Right lobe of liver (tissue), 6 donors: ENCODE data around the gene RPL9. TPM values are rescaled to one million over a fixed set of nuclear protein-coding genes. Genes with fewer than 3 reads are reported as not detected.

ENCODE experiments used
- ATAC-seq, 4 donors: fragments of 200-7000 bp; cut with Tn5 transposase; one replicate each; pipeline ENCODE4 v1.9.1; 2020; ENCODE audit warnings: mild to moderate bottlenecking in 4 of 4, moderate library complexity in 4 of 4
- DNase-seq, 3 donors: peaks; one replicate each; pipeline ENCODE4 v3.0.0-alpha.2; 2020
- H3K27ac ChIP-seq, 3 donors: fragments of 200-600 bp; one replicate each; pipeline ENCODE4 v1.8.0; 2022
- H3K27me3 ChIP-seq, 2 donors: fragments of 200-600 bp; one replicate each; pipeline ENCODE4 v1.8.0; 2022
- H3K36me3 ChIP-seq, 4 donors: fragments of 200-600 bp; sonication (generic) in 1 of 4; one replicate each; pipeline versions ENCODE4 v1.5.1 to v1.8.0; 2017 to 2022; ENCODE audit warnings: control low read depth in 1 of 4
- H3K4me1 ChIP-seq, 4 donors: fragments of 200-600 bp; sonication (generic) in 1 of 4; one replicate each; pipeline versions ENCODE4 v1.5.1 to v1.8.0; 2017 to 2022; ENCODE audit warnings: control low read depth in 1 of 4
- H3K4me3 ChIP-seq, 3 donors: fragments of 200-600 bp; one replicate each; pipeline ENCODE4 v1.8.0; 2022
- H3K9me3 ChIP-seq, 4 donors: fragments of 200-600 bp; sonication (generic) in 1 of 4; one replicate each; pipeline versions ENCODE4 v1.5.1 to v1.8.0; 2017 to 2022; ENCODE audit warnings: control low read depth in 1 of 4
- CTCF ChIP-seq, 4 donors: fragments of 200-600 bp in 3 of 4; fragments of 450-650 bp in 1 of 4; IDR thresholded peaks; one replicate each; pipeline versions ENCODE4 v1.5.1 to v1.8.0; 2016 to 2022; ENCODE audit warnings: antibody characterized with exemption in 4 of 4, mild to moderate bottlenecking in 2 of 4
- POLR2A ChIP-seq: fragments of 450-650 bp; IDR thresholded peaks from one replicate; pipeline ENCODE4 v1.6.1; 2017; ENCODE audit warnings: antibody characterized with exemption, mild to moderate bottlenecking
- WGBS: methylation state at CpG from one replicate; pipeline ENCODE4 v1.1.6; 2018; ENCODE audit warnings: low coverage, low lambda C conversion rate; ENCODE audit not compliant: insufficient coverage; ENCODE audit errors: missing lambda C conversion rate; 5-methylcytosine and 5-hydroxymethylcytosine counted together
- intact Hi-C, 2 donors: fragments of 100-400 bp; cut with DNase I; formaldehyde crosslinking; loops; one replicate each; pipeline versions ENCODE4 v1.11.2 to v1.14.1; 2022
- total RNA-seq, 6 experiments: library from RNA; depleted of rRNA in 2 of 6; stranded (reverse); fragments of >200 nt in 2 of 6; fragmentation: NEBNext Ultra II Directional in 3 of 6; extraction: Animal tissue kit (Norgen Biotek cat#: 25700) in 3 of 6; gene quantifications; one replicate each; pipeline versions ENCODE4 v1.1.0 to v1.2.4, GENCODE V29; 2016 to 2023
- donor health status: DM: no; HTN: yes; CAD: no.
- donor health status: DM: no; HTN: no; CAD: no.
- donor health status: DM: no; HTN: no; CAD: no.
- donor health status: DM: no; HTN: yes; CAD: no.
- donor health status: DM: no; HTN: yes; CAD: no.

Gene RPL9
- total RNA-seq, 6 experiments from 2014 or later = 353 to 1,546 (median 454) TPM

- ATAC-seq = no peak
- peaks cover 0 to 34% (median 12%) of the 10 kb centered on the region in 4 donors for H3K4me1 ChIP-seq
- H3K4me3 ChIP-seq = no peak overlapping the region
- no peak for DNase-seq
- intact Hi-C loops = no loop called here
- 85% methylated on average over 11 of the region's 11 CpGs for WGBS
- TF ChIP-seq POLR2A (no peak), CTCF (IDR thresholded peaks at IDR 0.05) (no peak)
- H3K27ac ChIP-seq = no peak overlapping the region
- no peaks in the 10 kb centered on the region for H3K27me3 ChIP-seq
- no peaks in the 10 kb centered on the region for H3K9me3 ChIP-seq
- peaks cover 0 to 82% (median 27%) of the 10 kb centered on the region in 4 donors for H3K36me3 ChIP-seq
Measured at GRCh38 chr4:39452860-39453587, 5.7 kb downstream of the RPL9 start.

GRCh38 chr4:39452153-39452859, 6.4 kb downstream of the RPL9 start:
- Histone ChIP-seq H3K36me3 (peaks cover 0 to 88% (median 28%) of the 10 kb centered on the region in 4 donors), H3K4me3 (no peak overlapping the region), H3K27me3 (no peaks in the 10 kb centered on the region), H3K27ac (no peak overlapping the region), H3K4me1 (peaks cover 0 to 28% (median 12%) of the 10 kb centered on the region in 4 donors), H3K9me3 (no peaks in the 10 kb centered on the region)
- WGBS = 82% methylated on average over 3 of the region's 6 CpGs
- no peak for TF ChIP-seq POLR2A
- TF ChIP-seq CTCF (IDR thresholded peaks at IDR 0.05) = no peak
- ATAC-seq (no peak), DNase-seq (no peak)
- intact Hi-C loops = no loop called here

GRCh38 chr4:39451423-39452023, 7.2 kb downstream of the RPL9 start:
- H3K4me3 ChIP-seq = no peak overlapping the region
- H3K4me1 ChIP-seq = peaks cover 0 to 20% (median 9%) of the 10 kb centered on the region in 4 donors
- H3K9me3 ChIP-seq = no peaks in the 10 kb centered on the region
- peak in 1 of 4 donors; percentile 6 for ATAC-seq
- 92% methylated on average over 5 of the region's 6 CpGs for WGBS
- H3K27me3 ChIP-seq = no peaks in the 10 kb centered on the region
- no peak for DNase-seq
- intact Hi-C loops = no loop called here
- TF ChIP-seq POLR2A (no peak), CTCF (IDR thresholded peaks at IDR 0.05) (no peak)
- peak overlapping the region; percentile 11 to 71 (median 49) for H3K27ac ChIP-seq
- peaks cover 0 to 88% (median 27%) of the 10 kb centered on the region in 4 donors for H3K36me3 ChIP-seq

GRCh38 chr4:39450618-39451017, 8.1 kb downstream of the RPL9 start:
- ATAC-seq (peak; percentile 49 to 68 (median 62)), DNase-seq (no peak)
- no peaks in the 10 kb centered on the region for H3K9me3 ChIP-seq
- peak overlapping the region; percentile 11 to 71 (median 49) for H3K27ac ChIP-seq
- intact Hi-C loops = no loop called here
- peak overlapping the region in 1 of 3 donors; percentile 34 for H3K4me3 ChIP-seq
- WGBS = 16% methylated on average over 2 of the region's 2 CpGs
- peaks cover 0 to 17% (median 8%) of the 10 kb centered on the region in 4 donors for H3K4me1 ChIP-seq
- peaks cover 0 to 83% (median 25%) of the 10 kb centered on the region in 4 donors for H3K36me3 ChIP-seq
- no peaks in the 10 kb centered on the region for H3K27me3 ChIP-seq
- TF ChIP-seq CTCF (IDR thresholded peaks at IDR 0.05) = no peak
- TF ChIP-seq POLR2A = no peak
